GM12878 (cell line): ENCODE results near the gene F11.

Experiments
- KDM1A ChIP-seq: fragments of 200-600 bp; sonication (generic); IDR thresholded peaks from 2 replicates; pipeline ENCODE4 v1.6.1; 2016; ENCODE audit warnings: borderline replicate concordance
- NBN ChIP-seq: fragments of 450-650 bp; IDR thresholded peaks from 2 replicates; pipeline ENCODE4 v1.6.1; 2016
- POLR2A ChIP-seq: IDR thresholded peaks from 2 replicates; pipeline ENCODE4 v1.6.1; 2011; ENCODE audit warnings: low read depth, mild to moderate bottlenecking, low read length
- RAD21 ChIP-seq: IDR thresholded peaks from 2 replicates; pipeline ENCODE4 v1.6.1; 2011; ENCODE audit warnings: mild to moderate bottlenecking, low read depth, low read length, moderate library complexity; ENCODE audit not compliant: insufficient read depth
- SIX5 ChIP-seq: IDR thresholded peaks from 2 replicates; pipeline ENCODE4 v1.6.1; 2011; ENCODE audit warnings: mild to moderate bottlenecking, low read depth, low read length, moderate library complexity; ENCODE audit not compliant: severe bottlenecking
- SMC3 ChIP-seq: IDR thresholded peaks from 2 replicates; pipeline ENCODE4 v1.6.1; 2011; ENCODE audit warnings: low read length, improper control_type of control experiment, borderline replicate concordance
- SREBF2 ChIP-seq: IDR thresholded peaks from 2 replicates; pipeline ENCODE4 v1.6.1; 2012; ENCODE audit warnings: mild to moderate bottlenecking, low read length
- SUZ12 ChIP-seq: fragments of 200-600 bp; sonication (generic); IDR thresholded peaks from one replicate; pipeline ENCODE4 v1.6.1; 2018; ENCODE audit warnings: antibody characterized with exemption, mild to moderate bottlenecking; ENCODE audit not compliant: unreplicated experiment
- ZNF384 ChIP-seq: IDR thresholded peaks from 2 replicates; pipeline ENCODE4 v1.6.1; 2012; ENCODE audit warnings: low read depth, mild to moderate bottlenecking, low read length, improper control_type of control experiment, borderline replicate concordance
- TF ChIP-seq, protein P1 (sequence below), 3 experiments: IDR thresholded peaks in 2 of 3; conservative IDR thresholded peaks in 1 of 3; 2 replicates each; pipeline ENCODE4 v1.5.1; 2011; ENCODE audit warnings: low read depth in 3 of 3, low read length in 3 of 3, mild to moderate bottlenecking in 3 of 3, control low read depth in 2 of 3, moderate library complexity in 2 of 3, inconsistent platforms in 1 of 3, mixed read lengths in 1 of 3; ENCODE audit not compliant: control insufficient read depth in 2 of 3, insufficient read depth in 1 of 3; ENCODE audit errors: extremely low read depth in 1 of 3

DNA sequence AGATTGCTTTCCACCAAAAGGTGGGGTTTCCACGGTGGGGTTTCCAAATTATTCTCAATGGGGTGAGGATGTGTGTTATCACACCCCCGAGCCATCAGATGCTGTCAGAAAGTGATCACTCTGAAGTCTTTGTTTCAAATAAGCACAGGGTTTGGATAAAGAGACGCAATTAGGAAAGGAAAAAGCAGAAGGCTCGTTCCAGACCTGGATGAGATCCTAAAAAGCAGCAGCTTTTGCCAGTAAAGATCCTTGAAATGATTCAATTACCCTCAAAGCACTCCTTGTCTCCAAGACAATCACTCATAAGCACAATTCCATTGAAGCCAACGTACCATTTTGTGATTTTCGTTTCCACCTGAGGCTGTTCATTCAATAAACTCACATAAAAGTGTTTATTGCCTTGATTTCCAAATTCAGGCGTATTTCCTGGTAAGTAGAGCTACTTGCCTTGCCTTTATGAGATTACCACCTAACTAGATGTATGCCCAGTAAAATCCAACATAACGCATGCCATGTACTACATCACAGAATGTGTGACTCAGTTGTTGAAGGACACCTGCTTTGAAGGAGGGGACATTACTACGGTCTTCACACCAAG is 5.2 kb downstream of the F11 start:
- TF ChIP-seq NBN (no peak), SMC3 (no peak), RAD21 (no peak), POLR2A (no peak), SREBF2 (no peak), ZNF384 (no peak), SIX5 (no peak), KDM1A (no peak), SUZ12 (no peak)
- TF ChIP-seq, protein P1, sequence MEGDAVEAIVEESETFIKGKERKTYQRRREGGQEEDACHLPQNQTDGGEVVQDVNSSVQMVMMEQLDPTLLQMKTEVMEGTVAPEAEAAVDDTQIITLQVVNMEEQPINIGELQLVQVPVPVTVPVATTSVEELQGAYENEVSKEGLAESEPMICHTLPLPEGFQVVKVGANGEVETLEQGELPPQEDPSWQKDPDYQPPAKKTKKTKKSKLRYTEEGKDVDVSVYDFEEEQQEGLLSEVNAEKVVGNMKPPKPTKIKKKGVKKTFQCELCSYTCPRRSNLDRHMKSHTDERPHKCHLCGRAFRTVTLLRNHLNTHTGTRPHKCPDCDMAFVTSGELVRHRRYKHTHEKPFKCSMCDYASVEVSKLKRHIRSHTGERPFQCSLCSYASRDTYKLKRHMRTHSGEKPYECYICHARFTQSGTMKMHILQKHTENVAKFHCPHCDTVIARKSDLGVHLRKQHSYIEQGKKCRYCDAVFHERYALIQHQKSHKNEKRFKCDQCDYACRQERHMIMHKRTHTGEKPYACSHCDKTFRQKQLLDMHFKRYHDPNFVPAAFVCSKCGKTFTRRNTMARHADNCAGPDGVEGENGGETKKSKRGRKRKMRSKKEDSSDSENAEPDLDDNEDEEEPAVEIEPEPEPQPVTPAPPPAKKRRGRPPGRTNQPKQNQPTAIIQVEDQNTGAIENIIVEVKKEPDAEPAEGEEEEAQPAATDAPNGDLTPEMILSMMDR (IDR thresholded peaks at IDR 0.05 in 2 of 3, conservative IDR thresholded peaks at IDR 0.05 in 1 of 3; ENCODE audit: control insufficient read depth in 2 of 3, extremely low read depth in 1 of 3, insufficient read depth in 1 of 3, low read depth in 3 of 3, low read length in 3 of 3): no peak
